SK-N-DZ (cell line): ENCODE measurements around the gene MBD3L2. TPM values are rescaled to one million over a fixed set of nuclear protein-coding genes. Genes with fewer than 3 reads are reported as not detected.
"Not testable (repeated sequence)": the region's sequence is repeated elsewhere in the genome, so short reads cannot be mapped to it uniquely, and the experiment has no call there.

Experiments used
- DNase-seq: peaks from one replicate; pipeline ENCODE4 v3.0.0-alpha.2; 2015; ENCODE audit warnings: low spot score
- polyA plus RNA-seq, 2 experiments: library from polyadenylated mRNA; depleted of rRNA; stranded (reverse); fragments of >200 nt; gene quantifications; 2 replicates each; pipeline ENCODE4 v1.2.3, GENCODE V29; 2014

MBD3L2 gene
- not detected in 2 replicates for polyA plus RNA-seq (2014; cell fraction: cytosol; rRNA removed)
- not detected in 2 replicates for polyA plus RNA-seq (2014; cell fraction: nucleus; rRNA removed)

DNA sequence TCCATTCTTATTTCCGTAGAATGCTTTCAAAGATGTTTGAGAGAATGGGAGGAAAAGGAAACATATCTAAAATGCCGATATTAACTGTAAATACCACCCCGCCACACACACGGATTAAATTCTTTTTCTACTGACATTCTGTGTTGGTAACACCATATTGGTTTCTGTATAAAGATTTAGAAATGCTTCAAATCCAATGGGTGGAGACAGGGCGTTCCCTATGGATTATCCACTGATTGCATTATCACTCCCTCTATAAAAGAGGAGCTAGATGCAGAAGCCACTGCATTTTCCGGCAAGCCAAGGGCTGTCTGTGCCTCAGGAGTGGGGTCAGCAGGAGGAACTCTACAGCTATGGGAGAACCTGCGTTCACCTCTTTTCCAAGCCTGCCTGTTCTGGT lies at the start of gene MBD3L2:
Gene MBD3L2 (plus strand): TSS at position 301 of the 400 bp plus-strand sequence. CDS start 53 bp downstream, at position 354.
- not testable (repeated sequence) for DNase-seq

DNA sequence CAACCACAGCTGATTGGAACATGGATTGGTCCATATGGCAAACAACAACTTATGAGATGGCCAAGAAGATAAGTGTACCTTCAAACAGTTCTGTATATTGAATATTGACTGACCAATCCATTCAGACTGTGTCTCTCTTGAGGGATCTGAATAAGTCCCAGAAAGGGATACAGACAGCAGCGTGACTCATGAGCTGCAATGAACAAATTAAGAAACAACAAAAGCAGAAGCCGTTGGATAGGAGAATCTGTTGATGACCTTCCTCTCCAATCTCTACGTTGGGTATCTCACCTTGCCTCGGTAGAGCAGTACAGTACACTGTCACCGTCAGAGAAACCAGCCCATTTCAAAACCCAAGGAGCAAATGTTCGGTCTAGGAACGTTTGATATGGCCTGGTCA lies 49.2 kb upstream of the MBD3L2 start:
- DNase-seq, result no peak

DNA sequence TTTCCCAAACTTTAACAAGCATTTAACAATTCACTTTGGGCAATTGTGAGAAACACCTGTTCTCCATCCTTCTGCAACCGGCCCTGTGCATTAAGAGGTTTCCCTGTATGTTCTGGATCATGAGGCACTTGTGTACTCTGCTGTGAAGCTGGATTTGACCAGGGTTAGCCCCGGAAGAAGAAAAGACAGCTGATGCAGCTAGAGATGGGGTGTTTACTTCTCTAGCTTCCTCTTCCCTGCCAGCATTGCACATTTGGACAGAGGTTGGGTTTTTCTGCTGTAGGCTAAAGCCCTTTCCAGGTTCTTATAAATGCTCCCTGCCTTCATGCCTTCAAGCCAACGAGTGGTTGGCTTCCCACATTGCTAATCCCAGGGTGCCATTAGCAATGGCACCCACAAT lies 48.8 kb upstream of the MBD3L2 start:
- DNase-seq, result no peak

DNA sequence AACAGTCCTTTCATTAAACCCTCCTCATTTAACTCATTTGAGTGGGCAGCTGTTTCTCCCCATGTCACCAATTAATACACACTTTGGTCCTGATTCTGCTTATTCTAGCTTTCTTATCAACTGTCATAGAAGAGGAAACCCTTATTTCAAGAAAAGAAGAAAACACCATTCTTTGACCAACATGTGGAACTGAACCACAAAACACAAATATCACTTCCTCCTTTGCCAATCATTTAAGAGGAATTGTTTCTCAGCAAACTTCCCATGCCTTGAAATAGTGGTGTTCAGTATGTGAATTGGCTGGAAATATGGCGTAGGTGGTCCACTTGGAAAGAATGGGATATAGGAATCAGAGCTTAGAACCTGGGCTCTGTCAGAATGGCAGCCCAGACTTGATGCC lies 48.3 kb upstream of the MBD3L2 start:
- DNase-seq, result no peak

DNA sequence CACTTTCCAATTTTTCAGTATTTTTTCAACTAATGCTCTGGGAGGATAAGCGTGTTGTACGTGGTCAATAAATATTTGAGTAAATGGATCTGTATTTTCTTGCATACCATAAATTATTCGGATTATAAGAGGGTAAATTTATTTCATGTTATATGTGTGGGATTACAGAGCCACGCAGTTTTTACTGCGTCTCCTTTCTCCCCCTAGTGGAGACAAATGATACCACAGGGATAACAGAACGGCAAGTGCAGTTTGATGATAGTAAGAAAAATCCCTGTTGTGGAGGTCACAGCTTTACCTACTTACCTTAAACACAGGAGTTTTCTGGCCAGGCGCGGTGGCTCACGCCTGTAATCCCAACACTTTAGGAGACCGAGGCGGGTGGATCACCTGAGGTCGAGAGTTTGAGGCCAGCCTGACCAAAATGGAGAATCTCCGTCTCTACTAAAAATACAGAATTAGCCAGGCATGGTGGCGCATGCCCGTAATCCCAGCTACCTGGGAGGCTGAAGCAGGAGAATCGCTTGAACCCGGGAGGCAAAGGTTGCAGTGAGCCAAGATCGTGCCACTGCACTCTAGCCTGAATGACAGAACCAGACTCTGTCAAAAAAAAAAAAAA lies 44.7 kb upstream of the MBD3L2 start:
- DNase-seq, result no peak

DNA sequence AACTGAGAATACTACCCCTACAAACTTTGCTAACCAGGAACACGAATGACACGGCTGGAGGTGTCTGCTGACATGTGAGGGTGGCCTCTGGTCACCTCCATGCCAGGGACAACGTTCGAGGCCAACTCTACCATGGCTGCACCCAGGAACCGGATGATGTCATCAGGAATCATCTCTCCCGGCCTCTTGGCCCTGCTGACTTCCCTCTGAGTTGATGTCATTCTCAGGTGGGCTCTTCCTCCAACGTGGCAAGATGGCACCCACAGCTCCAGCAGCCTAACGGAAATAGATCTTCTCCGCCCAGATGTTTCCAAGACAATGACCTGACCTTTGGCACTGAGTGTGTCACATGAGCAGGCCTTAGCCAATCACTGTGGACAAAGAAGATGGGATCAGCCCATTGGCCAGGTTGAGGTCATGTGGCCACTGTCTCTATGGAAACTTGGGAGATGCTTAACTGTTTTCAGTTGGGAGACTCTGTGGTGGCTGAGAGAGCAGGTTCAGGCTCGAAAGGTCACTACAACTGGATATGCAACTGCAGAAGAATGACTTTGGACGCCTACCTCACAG lies 42.9 kb upstream of the MBD3L2 start:
- no peak for DNase-seq

DNA sequence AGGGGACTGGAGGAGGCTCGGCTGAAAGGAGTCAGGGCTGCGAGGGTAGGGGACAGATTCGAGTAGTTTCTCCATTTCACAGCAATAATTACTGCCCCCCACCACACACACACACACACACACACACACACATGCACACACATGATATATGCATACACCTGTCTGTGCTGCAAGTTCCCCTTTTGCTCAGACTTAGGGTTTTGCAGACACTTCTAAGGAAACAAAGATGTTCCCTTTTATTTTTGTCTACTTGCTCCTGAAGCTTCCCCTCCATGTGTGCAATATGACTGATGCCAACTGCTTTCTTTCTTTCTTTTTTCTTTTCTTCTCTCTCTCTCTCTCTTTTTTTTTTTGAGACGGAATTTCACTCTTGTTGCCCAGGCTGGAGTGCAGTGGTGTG lies 41.3 kb upstream of the MBD3L2 start:
- DNase-seq, result no peak

DNA sequence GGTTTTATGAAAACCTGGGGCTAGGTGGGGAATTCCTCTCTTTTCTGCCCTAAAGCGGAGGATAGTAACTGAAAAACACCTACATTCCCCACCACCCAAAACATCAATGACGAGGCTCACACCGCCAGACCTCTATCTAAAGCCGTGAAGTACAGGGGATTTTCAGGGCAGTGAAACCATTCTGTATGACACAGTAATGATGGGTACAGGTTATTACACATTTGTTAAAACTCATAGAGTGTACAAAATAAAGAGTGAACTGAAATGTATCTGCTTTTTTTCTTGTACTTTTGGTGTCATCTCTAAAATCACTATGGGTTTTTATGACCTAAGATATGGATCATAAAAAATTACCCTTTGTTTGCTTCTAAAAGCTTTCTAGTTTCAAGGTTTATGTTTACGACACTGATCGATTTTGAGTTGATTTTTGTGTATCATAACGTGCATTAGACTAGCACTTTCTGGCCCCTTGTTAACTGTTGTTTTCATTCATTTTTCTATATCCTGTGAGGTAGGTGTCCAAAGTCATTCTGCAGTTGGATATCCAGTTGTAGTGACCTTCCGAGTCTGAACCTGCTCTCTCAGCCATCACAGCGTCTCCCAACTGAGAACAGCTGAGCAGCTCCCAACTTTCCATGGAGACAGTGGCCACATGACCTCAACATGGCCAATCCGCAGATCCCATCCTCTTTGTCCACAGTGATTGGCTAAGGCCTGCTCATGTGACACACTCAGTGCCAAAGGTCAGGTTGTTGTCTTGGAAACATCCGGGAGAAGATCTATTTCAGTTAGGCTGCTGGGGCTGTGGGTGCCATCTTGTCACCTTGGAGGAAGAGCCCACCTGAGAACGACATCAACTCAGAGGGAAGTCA lies 38.2 kb upstream of the MBD3L2 start:
- no peak for DNase-seq

DNA sequence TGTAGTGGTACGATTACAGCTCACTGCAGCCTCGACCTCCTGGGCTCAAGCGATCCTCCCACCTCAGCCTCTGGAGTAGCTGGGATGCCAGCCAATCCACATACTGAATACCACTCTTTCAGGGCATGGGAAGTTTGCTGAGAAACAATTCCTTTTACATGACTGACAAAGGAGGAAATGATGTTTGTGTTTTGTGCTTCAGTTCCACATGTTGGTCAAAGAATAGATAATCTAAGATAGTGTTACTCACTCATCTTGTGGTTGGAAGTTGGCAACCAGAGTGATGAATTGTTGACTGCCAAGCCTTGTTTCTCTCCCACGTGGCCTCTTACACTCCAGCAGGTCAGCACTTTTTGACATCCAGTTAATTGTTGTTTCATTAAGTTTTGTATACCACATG lies 35.4 kb upstream of the MBD3L2 start:
- no peak for DNase-seq

DNA sequence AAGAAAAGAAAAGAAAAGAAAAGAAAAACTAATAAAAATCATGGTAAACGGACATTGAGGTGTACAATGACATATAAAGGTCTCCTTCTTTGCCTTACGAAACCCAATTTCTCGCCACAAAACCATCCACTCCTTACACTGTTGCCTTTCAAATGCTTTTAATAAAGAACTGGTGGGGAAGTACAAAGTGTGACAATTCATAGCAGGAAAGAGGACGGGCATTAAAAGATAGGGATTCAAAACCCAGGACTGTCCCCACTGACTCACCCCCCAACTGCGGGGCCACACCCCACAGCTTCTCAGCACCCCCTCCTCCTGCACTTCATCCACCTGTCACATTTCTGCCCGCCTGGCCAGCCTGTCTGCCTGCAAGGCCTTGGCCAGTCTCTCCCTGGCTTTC lies 30.3 kb upstream of the MBD3L2 start:
- DNase-seq, result no peak

DNA sequence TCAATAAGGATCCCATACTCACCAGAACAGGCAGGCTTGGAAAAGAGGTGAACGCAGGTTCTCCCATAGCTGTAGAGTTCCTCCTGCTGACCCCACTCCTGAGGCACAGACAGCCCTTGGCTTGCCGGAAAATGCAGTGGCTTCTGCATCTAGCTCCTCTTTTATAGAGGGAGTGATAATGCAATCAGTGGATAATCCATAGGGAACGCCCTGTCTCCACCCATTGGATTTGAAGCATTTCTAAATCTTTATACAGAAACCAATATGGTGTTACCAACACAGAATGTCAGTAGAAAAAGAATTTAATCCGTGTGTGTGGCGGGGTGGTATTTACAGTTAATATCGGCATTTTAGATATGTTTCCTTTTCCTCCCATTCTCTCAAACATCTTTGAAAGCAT lies 27.8 kb upstream of the MBD3L2 start, which contains the start of gene MBD3L2B:
Gene MBD3L2B (minus strand): TSS at position 101 of the 400 bp plus-strand sequence. CDS start 34 bp downstream, at position 67.
- DNase-seq, result not testable (repeated sequence)

DNA sequence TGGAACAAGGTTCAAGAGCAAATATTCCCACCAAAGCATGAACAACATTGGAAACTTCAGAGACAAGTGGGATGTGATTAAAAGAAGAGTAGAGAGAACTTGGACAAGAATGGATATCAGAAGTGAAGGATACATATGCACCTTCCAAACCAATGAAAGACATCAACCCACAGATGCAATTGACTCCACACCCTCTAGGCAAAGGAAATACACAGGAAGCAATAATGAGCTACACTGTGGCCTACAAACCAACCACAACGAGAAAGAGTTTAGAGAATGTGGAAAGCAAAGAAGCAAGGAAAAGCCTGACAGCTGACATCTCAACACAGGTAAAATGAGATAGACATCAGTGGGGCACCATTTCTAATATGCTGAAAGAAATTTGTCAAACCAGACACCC lies 20.3 kb upstream of the MBD3L2 start:
- not testable (repeated sequence) for DNase-seq

DNA sequence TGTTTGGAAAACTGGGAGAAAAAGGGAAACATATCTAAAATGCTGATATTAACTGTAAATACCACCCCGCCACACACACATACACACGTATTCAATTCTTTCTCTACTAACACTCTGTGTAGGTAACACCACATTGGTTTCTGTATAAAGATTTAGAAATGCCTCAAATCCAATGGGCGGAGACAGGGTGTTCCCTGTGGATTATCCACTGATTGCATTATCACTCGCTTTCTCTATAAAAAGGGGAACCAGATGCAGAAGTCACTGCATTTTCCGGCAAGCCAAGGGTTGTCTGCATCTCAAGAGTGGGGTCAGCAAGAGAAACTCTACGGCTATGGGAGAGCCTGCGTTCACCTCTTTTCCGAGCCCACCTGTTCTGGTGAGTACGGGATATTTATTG lies 18.8 kb upstream of the MBD3L2 start, which contains the start of gene MBD3L5:
Gene MBD3L5 (plus strand): TSS at position 301 of the 400 bp plus-strand sequence. CDS start 34 bp downstream, at position 335.
- DNase-seq, result not testable (repeated sequence)

DNA sequence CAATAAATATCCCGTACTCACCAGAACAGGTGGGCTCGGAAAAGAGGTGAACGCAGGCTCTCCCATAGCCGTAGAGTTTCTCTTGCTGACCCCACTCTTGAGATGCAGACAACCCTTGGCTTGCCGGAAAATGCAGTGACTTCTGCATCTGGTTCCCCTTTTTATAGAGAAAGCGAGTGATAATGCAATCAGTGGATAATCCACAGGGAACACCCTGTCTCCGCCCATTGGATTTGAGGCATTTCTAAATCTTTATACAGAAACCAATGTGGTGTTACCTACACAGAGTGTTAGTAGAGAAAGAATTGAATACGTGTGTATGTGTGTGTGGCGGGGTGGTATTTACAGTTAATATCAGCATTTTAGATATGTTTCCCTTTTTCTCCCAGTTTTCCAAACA lies 9.0 kb upstream of the MBD3L2 start, which contains the start of gene MBD3L4:
Gene MBD3L4 (minus strand): TSS at position 101 of the 400 bp plus-strand sequence. CDS start 35 bp downstream, at position 66.
- not testable (repeated sequence) for DNase-seq

DNA sequence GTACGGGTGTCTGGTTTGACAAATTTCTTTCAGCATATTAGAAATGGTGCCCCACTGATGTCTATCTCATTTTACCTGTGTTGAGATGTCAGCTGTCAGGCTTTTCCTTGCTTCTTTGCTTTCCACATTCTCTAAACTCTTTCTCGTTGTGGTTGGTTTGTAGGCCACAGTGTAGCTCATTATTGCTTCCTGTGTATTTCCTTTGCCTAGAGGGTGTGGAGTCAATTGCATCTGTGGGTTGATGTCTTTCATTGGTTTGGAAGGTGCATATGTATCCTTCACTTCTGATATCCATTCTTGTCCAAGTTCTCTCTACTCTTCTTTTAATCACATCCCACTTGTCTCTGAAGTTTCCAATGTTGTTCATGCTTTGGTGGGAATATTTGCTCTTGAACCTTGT lies 7.6 kb upstream of the MBD3L2 start:
- not testable (repeated sequence) for DNase-seq

DNA sequence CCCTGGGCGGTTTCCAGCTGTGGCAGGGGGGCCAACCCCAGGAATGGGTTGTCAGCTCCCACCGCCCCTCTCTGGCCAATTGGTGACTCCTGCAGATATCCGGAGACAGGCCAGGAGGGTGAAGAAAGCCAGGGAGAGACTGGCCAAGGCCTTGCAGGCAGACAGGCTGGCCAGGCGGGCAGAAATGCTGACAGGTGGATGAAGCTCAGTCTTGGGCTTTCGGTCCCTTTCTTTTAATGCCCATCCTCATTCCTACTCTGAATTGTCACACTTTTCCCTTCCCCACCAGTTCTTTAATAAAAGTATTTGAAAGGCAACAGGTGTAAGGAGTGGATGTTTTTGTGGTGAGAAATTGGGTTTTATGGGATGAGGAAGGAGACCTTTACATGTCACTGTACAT lies 2.3 kb downstream of the MBD3L2 start:
- not testable (repeated sequence) for DNase-seq

DNA sequence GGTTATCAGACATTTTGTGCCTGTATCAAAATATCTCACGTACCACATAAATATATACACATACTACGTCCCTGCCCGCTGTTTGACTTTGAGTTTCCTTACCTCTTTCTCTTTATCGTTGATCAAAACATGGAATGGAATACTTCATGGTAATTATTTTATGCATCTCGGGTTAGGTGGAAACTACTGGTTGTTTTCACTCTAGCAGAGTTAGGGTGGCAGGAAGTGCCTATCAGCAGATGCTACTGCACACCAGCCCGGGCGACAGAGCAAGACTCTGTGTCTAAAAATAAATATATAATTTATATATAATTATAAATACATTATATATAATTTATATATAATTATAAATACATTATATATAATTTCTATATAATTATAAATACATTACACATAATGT lies 3.8 kb downstream of the MBD3L2 start:
- DNase-seq, result not testable (repeated sequence)

DNA sequence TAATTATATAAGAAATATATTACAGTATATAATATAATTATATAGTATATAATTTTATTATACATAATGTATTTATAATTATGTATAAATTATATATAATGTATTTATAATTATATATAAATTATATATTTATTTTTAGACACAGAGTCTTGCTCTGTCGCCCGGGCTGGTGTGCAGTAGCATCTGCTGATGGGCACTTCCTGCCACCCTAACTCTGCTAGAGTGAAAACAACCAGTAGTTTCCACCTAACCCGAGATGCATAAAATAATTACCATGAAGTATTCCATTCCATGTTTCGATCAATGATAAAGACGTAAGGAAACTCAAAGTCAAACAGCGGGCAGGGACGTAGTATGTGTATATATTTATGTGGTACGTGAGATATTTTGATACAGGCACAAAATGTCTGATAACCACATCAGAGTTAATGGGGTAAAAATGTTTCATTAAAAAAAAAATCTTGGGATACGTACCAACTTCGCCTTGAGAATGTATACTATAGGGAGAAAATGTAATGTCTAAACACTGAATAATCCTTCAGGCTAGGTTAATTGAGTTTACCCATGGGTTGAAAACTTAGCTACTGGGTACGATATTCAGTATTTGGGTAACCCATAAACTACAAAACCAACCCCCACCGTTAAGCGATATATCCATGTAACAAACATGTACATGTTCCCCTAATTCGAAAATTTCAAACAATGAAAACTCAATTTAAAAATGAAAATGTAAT lies 5.7 kb downstream of the MBD3L2 start:
- DNase-seq, result not testable (repeated sequence)

DNA sequence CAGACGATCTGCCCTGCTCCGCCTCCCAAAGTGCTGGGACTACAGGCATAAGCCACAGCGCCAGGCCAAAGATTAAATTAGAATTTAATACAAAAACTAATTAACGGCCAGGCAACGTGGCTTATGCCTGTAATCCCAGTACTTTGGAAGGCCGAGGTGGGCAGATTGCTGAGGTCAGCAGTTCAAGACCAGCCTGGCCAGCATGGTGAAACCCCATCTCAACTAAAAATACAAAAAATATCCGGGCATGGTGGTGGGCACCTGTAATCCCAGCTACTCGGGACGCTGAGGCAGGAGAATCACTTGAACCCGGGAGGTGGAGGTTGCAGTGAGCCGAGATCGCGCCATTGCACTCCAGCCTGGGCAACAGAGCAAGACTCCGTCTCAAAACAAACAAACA lies 6.6 kb downstream of the MBD3L2 start:
- DNase-seq, result not testable (repeated sequence)

DNA sequence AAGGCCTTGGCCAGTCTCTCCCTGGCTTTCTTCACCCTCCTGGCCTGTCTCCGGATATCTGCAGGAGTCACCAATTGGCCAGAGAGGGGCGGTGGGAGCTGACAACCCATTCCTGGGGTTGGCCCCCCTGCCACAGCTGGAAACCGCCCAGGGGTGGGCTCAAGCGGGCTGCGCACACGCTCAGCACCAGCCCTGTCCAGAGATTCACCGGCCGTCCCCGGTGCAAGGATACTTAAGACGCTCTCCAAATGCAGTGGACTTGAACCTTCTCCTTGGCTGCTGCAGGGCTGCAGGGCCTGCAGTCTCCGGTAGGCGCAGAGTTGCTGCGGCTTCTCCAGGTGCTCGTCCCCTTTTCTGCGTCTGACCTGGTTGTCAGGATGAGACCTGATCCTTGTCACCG lies 7.2 kb downstream of the MBD3L2 start:
- DNase-seq, result not testable (repeated sequence)

DNA sequence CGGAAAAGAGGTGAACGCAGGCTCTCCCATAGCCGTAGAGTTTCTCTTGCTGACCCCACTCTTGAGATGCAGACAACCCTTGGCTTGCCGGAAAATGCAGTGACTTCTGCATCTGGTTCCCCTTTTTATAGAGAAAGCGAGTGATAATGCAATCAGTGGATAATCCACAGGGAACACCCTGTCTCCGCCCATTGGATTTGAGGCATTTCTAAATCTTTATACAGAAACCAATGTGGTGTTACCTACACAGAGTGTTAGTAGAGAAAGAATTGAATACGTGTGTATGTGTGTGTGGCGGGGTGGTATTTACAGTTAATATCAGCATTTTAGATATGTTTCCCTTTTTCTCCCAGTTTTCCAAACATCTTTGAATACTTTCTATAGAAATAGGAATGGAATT lies 9.5 kb downstream of the MBD3L2 start, which contains the start of gene MBD3L3:
Gene MBD3L3 (minus strand): TSS at position 101 of the 400 bp plus-strand sequence. CDS start 71 bp downstream, at position 30.
- DNase-seq, result not testable (repeated sequence)
